Fibroblast of upper back skin (primary cell): ENCODE measurements around the gene CAMSAP1.

Source experiments
- DNase-seq: peaks from one replicate; pipeline ENCODE4 v3.0.0-alpha.2; 2013

Gene CAMSAP1

DNA sequence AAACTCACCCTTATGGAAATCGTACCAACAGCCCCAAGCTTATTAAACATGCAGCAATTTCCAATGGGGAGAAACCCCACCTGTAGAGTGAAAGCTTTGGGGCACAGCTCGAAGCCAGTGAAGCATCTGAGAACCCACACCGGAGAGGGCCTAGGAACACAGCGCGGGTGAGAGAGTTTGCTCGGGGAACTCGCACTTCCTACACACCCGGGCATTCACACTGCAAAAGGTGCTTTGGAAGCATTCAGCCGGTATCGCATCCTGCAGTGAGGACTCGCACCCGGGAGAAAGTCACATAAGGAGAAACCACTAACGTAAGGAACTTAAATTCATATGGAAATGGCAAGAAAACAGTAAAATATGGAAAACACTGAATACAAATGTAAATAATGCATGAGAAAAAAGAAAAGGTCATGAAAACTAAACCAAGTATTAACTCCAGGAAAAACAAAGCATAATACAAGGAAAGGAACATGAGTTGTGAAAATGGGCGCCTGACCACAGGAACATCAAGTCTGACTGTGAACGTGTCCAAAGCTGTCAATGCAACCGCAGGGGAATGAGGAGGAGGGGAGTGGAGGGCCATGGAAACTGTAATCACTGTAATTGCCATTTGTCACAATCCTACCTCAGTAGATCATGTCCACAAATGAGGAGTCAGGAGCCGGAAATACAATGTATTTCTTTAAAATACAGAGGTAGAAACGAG, 28.7 kb downstream of the CAMSAP1 start:
- DNase-seq = no peak

GRCh38 chr9:135877791-135878527, 29.4 kb downstream of the CAMSAP1 start:
- DNase-seq = no peak

DNA sequence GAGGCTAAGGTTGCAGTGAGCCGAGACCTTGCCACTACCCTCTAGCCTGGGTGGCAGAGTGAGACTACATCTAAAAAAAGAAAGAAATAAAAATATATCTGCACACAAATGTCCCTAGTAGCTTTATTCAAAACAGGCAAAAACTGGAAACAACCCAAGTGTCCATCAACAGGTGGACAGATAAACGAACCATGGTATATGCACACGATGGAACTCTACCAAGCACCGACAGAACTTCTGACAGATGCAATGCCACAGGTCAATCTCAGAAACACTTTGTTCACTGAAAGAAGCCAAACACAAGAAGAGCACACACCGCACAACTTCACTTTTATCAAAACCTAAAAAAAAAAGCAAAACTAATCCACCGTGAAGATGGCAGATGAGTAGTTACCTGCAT, 30.4 kb downstream of the CAMSAP1 start:
- no peak for DNase-seq

GRCh38 chr9:135874859-135875258, 32.5 kb downstream of the CAMSAP1 start:
- no peak for DNase-seq

DNA sequence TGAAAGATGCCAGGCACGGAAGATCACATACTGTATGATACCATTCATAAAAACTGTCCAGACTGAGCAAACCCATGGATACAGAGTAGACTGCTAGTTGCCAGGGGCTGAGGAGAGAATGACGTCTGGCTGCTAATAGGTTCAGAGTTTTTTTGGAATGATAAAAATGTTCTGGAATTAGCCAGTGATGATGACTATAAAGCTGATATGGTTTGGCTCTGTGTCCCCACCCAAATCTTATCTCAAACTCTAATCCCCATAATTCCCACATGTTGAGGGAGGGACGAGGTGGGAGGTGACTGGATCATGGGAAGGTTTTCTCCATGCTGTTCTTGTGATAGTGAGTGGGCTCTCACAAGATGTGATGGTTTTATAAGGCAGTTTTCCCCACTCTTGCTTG, 37.4 kb downstream of the CAMSAP1 start:
- DNase-seq = no peak

- peak; percentile 38 for DNase-seq
Measured at GRCh38 chr9:135865531-135865930, 41.8 kb downstream of the CAMSAP1 start.

DNA sequence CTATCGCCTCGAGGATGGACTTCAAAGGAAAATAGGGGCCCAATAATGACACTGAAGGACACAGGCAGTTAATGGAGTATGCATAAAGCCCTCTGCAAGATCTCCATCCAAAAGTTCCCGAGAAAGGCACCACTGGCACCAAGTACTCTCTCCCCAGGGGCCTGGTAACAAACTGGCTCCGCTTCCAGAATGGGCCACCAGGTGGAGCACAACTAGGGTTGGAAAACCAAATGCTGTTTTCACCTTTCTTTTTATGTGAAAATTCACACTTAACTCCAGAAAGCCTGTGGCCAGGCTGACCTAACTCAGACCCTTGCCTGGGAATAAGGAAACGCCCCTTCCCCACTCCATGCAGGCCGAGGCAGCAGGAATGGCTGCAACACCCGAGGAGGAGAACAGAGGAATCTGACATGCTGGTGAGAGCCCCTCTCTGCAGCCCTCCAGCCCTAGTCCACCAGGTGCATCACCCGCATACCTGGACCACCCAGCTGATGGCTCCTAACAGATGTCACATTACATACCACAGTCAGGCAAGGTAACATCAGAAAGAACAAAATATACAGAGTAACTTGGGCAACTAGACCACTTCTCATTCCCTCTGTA, 42.8 kb downstream of the CAMSAP1 start:
- peak; percentile 32 for DNase-seq

GRCh38 chr9:135862809-135863208, 44.5 kb downstream of the CAMSAP1 start:
- DNase-seq = no peak

DNA sequence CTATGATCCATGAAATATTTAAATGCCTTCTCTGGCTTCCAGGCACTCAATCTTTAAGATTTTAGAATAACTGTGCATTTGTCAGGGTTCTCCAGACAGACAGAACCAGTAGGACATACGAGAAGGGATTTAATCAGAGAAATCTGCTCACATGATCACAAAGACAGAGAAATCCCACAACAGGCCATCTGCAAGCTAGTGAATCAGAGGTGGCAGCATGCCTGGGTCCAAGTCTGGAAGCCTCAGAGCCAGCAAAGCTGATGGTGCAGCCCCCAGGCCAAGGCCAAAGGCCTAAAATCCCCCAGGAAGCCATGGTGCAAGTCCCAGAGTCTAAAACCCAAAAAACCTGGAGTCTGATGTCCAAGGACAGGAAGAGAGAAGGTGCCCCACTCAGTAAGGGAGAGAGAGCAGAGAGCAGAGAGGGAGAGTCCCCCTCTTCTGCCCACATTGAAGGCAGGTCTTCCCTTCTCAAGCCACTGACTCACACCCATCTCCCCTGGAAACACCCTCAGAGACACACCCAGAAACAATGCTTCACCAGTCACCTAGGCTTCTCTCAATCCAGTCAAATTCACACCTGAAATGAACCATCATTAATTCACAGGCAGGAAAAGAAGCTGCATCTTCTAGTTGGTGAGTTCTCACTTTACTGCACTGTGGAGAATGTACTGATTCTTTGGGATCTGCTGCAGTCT, 48.7 kb downstream of the CAMSAP1 start:
- peak; percentile 8 for DNase-seq

GRCh38 chr9:135857843-135858242, 49.5 kb downstream of the CAMSAP1 start:
- DNase-seq = no peak

DNA sequence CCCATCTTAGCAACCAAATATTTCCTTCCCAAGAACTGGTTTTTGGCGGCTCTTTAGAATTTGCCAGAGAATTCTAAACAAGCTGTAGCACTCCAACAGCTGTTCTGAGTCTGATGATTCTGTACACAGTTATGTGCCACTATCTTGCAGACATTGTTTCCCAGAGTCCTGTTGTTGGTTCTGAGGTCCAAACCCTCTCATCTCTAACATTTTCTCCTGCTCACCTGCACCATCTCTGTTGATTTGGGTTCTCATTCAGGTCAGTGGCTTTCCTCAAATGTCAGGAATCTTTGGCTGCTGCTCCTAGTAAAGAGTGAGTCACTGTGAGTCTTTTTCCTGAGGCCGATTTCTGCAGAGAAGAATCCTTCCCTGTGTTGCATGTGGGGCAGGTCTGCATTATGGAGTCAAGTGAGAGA, 50.0 kb downstream of the CAMSAP1 start:
- peak; percentile 20 for DNase-seq

GRCh38 chr9:135851748-135852147, 55.6 kb downstream of the CAMSAP1 start:
- no peak for DNase-seq

DNA sequence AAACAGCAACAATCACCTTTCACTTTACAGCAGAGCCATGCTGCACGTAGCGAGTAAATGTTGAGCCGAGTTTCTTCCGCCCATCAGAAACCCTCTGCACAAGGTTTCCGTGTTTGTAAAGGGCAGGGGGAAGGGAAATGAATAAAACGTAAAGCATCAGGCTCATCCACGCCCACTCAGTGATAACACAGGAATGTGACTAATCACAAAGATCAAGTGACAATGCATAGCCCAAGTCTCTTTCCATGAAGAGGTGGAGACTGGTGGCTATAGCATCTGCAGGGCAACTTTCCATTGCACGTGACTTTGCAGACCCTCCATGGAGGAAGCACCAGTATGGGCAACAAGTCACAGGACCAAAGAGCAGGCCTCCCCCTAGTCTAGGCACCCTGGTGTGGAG, 56.6 kb downstream of the CAMSAP1 start:
- no peak for DNase-seq

DNA sequence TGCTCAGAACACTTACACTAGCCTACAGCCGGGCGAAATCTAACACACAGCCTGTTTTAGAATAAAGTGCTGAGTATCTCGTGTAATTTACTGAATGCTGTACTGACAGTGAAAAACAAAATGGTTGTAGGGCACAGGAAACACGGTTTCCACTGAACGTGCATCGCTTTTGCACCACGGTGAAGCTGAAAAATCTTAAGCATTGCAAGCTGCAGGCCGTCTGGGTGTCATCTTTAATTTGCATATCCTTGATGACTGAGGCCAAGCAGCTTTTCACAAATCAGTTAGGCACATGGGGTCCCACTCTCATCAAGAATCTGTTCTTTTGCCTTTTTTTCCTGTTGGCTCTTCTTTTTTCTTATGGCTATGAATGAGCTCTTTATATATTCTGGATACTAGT, 58.2 kb downstream of the CAMSAP1 start:
- DNase-seq = no peak

DNA sequence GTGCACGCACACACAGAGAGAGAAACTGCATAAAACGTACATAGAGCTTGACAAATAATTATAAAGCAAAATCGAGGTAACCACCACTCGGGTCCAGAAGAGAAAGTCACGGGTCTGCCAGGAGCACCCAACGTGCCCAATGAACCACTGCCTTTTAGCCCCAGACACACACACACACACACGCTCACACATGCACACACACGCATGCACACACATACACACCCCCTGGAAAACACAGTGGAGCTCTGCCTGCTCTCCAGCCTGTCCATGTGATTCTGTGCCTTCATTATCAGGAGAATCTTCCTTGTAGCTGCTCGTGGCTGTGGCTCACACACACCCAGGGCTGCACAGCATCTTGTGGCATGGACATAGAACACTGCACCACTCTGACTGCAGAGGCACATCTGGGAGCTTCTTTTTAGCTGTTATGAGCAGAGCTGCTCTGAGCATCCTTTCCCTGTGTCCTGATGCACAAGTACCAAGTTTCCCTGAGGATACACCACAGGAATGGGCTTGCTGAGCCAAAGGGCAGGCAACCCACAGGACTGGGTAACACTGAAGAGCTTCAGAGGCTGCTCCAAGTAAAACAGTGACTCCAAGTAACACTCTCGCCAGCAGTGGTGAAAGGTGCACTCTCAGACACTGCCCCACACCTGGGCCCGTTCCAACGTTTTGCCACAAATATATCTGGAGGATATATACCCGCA, 58.9 kb downstream of the CAMSAP1 start:
- no peak for DNase-seq

GRCh38 chr9:135847833-135848232, 59.5 kb downstream of the CAMSAP1 start:
- DNase-seq = no peak

DNA sequence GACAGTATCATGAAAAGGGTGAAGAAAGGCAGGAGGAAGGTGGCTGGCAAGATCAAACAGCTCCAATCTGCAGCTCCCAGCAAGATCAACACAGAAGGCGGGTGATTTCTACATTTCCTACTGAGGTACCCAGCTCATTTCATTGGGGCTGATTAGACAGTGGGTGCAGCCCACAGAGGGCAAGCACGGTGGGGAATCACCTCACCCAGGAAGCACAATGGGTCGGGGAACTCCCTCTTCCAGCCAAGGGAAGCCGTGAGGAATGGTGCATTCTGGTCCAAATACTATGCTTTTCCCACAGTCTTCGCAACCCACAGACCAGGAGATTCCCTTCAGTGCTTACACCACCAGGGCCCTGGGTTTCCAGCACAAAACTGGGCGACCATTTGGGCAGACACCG, 66.8 kb downstream of the CAMSAP1 start:
- no peak for DNase-seq

DNA sequence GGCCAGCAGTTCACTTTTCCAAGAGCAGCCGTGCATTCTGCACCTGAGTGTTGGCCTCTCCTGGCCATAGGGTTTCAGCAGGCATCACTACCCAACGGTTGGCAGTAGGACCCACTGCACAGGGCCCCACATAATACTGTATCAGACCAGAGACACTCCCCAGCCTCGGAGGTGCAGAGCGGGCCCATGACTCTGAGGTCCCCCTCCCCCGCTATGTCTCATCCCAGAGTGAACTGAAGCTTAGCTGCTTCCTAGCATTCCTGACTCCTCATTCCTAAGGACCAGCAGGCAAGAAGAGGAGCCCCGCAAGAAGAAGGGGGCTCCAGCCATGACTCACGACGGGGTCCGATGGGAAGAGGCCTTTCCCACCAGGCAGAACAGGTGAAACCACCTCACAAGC, 67.2 kb downstream of the CAMSAP1 start:
- no peak for DNase-seq

GRCh38 chr9:135839516-135839915, 67.8 kb downstream of the CAMSAP1 start:
- DNase-seq = no peak

DNA sequence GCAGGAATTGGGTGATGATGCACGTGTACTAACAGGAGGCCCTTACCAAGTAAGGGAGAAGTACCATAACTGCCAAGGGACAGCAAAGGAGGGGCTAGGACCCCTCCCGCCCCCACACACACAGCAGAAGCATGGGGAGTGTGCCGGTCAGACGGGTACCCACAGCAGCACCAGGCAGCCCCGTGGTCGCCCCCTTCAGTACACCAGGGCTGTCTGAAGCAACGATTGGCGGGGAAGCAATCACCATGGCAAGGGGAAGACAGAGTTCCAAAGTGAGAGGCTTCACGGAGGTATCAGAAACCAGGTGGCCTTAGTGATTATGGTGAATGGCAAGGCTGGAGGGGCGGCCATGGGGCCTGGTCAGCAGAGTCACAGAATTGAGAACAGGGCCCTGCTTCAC, 72.2 kb downstream of the CAMSAP1 start:
- DNase-seq = no peak

- DNase-seq = no peak
Measured at GRCh38 chr9:135833864-135834263, 73.5 kb downstream of the CAMSAP1 start.

- DNase-seq = peak; percentile 8
Measured at GRCh38 chr9:135830496-135830895, 76.8 kb downstream of the CAMSAP1 start.

DNA sequence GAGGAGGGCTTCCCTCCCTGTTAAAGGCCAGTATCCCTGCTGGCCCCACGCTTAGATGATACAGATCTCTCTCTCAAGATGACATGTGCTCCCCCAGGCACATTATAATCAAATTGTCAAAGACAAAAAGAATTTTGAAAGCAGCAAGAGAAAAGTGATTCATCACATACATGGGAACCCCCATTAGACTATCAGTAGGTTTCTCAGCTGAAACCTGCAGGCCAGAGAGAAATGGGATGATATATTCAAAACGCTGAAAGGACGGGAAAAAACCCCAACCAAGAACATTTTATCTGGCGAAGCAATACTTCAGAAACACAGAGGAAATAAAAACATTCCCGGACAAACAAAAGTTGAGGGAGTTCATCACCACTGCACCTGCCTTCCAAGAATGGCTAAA, 78.7 kb downstream of the CAMSAP1 start:
- no peak for DNase-seq
